GM19025 (cell line): ENCODE data around the gene SMIM11.
"Not testable (repeated sequence)": the region's sequence is repeated elsewhere in the genome, so short reads cannot be mapped to it uniquely, and the experiment has no call there.

Experiments used
- ATAC-seq: cut with Tn5 transposase; IDR thresholded peaks from one replicate; pipeline ENCODE4 v1.9.1; 2021; ENCODE audit warnings: mild to moderate bottlenecking, low read depth, moderate library complexity; ENCODE audit not compliant: unreplicated experiment

The SMIM11 gene

DNA sequence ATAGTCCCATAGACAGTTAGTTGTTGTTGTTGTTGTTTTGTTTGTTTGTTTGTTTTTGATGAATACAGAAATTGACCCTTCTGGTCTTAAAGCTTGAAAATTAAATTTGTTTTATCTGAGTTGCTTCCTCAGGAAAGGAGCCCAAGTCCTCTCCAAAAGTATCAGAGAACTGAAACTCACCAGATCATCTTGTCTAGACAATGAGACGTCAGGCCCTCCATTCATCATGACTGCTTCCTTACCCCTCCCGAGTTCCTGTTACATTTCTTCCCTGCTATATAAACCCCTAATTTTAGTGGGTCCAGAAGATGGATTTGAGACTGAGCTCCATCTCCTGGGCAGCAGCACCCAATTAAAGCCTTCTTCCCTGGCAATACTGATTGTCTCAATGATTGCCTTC, 31.4 kb downstream of the SMIM11 start:
- ATAC-seq, result not testable (repeated sequence)

DNA sequence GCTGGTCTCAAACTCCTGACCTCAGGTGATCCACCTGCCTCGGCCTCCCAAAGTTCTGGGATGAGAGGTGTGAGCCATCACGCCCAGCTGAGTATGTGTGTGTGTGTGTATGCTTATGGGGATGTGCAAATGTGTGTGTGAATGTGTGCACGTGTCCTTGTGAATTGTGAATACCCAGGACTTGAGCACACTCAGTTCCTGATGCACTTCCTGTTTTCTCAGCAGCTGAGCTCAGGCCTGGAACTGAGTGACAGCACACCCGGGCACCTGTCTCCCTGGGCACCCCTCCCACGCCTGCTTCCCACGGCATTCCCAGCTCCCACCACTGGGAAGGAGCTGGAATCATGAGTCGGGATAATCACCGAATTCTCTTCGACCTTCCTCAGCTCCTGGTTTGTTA, 32.0 kb downstream of the SMIM11 start:
- not testable (repeated sequence) for ATAC-seq

DNA sequence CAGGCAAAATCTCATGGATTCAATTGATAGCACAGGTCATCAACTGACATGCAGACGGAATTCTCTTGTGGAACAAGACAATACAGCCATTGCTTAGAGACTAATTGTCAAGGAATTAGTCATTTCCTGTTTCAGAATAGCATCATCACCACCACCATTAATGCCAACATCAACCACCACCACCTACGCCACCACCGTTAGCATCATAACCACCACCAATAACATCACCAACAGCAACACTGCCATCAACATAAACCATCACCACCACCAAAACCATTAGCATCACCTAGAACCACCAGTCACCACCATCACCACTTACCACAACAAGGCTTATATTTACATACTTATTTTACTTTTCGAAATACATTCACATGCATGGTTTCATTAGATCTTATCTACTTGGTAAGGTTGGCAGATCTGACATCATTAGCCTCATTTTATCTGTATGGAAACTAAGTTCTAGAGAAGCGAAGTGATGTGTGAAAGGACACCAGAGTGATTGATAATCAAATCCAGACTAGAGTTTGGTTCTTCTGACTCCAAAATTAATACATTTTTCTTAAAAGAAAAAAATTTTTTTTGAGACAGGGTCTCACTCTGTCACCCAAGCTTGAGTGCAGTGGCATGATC, 42.3 kb downstream of the SMIM11 start:
- not testable (repeated sequence) for ATAC-seq

DNA sequence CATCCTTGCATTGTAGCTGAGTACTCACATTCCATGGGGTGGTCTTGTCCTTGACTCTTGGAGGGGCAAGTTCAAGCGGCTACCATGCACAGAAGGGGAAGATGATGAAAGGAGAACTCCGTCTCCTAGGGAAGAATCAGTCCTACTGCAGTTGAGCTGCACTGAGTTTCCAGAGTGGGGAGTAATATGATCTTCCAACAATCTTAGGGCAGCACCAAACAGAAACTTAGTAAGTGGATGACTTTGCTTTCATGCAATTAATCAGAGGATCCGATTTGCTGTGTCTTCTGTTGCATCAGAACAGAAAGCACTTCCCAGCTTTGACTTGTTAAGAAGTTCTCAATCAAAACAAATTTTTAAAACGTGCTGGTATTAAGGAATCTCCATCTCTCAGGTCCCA, 48.5 kb downstream of the SMIM11 start, which contains the start of gene SMIM34:
TSS of gene SMIM34 (minus strand) at position 147 of the 400 bp plus-strand sequence. CDS start at position 35, 112 bp downstream.
- not testable (repeated sequence) for ATAC-seq

DNA sequence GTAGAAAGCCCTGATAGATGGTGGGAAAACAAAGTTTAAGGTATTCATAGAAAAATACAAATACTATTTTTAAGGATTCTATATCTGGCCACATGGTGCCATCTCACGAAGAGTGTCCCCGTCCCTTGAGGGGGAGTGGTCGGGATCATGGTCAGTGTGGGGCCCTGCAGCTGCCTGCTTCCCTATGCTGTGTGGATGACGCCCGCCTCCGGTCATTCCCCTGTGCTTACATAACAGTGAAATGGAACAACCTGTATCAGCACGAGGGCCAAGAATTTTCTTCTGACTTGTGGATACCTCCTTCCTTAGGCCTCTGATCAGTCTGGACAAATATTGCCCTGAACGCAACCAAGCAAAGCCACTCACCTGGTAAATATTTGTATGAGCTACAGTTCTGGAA, 52.0 kb downstream of the SMIM11 start:
- ATAC-seq, result not testable (repeated sequence)

DNA sequence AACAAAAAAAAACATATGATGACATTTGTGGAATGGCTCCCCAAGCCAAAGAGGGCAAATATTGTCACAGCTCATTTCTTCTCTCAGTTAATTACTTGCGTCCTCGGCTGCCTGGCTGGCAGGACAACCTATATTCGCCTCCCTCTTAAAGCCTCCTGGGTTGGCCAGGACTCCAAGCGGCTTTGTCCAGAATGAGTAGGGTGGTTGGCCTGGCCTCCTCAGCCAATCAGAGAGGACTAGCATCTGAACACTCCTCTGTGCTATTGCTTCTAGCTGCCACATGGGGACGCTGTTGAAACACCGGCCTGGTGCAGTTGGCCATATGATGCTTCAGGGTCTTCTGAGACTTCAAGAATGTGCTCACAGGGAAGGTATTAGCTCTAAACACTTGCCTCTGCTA, 53.1 kb downstream of the SMIM11 start:
- not testable (repeated sequence) for ATAC-seq

DNA sequence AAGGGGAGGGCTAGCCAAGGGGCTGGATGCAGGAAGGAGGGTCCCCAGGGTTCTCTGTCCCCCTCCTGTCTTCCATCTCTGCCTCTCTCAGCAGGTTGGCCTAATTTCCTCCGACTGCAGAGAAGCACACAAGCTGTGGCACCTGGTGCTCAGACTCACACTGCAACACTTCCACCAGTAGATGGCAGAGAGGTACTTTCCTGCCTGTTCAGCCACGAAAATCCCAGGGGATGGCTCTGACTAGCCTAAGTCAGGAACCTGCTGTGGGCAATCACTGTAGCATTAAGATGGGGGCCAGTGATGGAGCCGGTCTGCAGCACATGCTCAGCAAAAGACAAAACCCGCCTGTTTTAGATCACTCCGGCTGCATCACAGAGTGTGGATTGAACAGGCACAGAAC, 54.4 kb downstream of the SMIM11 start:
- not testable (repeated sequence) for ATAC-seq
